Limb (tissue), 2 donors: Measurements from ENCODE around the gene SRXN1.

Experiments
- DNase-seq, 2 donors: peaks; one replicate each; pipeline ENCODE4 v3.0.0-alpha.2; 2016; ENCODE audit errors: extremely low spot score in 2 of 2

SRXN1 gene

DNA sequence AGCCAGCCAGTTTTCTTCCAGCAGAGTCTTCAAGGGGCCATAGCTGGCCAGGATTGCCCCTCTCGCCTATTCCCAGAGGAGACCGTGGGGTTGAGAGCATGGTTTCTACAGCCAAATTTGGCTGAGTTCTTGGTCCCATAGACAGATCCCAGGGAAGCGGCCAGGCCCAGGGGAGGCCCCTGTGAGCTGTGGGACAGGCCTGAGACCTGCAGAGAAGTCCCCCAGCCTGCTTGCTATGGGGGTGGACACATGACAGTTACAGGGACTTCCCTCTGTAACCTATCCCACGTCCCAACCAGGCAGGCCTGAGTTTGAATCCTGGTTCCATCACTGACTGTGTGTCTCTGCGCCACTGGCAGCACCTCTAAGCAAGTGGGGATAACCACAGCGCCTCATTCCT is 45.5 kb downstream of the SRXN1 start:
- DNase-seq = no peak

DNA sequence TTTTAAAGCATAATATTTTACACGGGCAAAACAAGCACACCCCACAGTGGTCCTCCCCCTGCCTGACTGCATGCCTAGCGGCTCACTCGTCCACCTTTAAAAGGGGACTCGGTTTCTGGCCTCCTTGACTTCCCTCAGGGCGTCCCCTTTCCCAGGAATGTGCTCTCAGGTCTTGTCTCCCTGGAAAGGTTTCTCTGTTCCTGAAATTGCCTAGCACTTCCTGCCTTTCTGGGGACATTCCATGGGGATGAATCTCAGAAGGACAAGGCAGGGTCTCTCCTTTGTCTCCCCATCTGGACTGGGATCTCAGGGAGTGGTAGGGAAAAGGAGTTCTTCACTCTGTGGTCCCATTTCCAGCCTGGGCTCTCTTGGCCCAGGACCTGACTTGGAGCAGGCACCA is 47.8 kb downstream of the SRXN1 start:
- no peak for DNase-seq

DNA sequence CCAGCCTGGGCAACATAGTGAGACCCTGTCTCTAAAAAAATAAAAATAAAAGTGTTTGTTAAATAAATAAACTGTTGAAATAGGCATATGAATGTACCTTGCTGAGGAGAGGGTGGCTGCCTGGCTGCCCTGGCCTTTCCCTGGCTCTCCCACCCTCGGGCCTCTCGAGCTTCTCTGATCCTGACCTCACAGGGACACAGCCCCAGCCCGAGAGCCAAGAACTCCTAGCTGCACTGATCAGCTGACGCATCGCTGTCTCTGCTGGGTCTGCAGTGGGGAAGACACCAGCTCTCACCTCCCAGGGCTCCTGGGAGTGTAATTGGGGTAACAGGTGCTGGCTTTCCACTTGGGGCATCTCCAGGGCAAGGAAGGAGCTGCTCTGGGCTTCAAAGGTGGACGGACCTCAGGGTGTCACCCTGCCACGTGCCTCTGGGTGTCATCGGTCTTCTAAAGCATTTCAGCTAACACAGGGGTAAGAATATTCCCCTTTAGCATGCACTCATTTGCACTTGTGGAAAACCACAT is 49.8 kb downstream of the SRXN1 start:
- no peak for DNase-seq

DNA sequence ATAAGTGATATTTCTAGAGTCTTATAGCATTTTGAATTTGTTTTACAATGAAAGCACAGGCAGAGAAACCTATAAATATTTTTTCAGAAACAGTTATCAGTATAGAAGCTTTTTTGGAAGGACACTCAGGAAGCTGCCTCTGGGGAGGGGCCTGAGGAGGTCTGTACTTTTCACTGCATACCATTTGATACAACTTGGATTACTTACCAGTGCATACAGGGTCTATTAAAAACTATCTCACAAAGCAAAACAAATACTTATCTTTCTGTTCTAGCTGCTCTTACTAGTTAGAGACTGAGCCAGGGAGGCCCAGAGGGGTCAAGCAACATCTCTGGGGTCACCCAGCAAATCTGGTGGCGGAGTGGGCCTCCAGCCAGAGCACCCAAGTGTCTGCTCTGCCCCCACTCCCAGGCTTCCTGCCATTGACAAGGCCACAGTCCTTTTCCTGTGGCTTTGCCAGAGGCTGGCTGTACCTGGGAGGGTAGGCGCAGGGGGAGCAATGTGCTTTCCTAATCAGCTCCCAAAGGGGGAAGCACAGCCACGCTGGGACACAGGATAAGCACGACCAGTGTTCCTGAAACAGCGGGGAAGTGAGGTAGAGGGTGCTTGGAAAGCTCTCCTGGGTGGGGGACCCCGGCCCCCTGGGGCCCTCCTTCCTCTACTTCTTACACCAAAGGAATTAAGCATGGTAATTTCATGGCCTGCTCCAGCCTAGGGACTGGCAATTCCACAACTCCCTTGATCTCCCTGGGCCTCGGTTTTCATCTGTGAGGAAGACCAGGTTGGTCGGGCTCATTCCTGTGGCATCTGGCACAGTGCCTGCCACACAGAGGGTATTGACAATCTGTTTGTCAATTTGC is 50.7 kb downstream of the SRXN1 start:
- DNase-seq = no peak

DNA sequence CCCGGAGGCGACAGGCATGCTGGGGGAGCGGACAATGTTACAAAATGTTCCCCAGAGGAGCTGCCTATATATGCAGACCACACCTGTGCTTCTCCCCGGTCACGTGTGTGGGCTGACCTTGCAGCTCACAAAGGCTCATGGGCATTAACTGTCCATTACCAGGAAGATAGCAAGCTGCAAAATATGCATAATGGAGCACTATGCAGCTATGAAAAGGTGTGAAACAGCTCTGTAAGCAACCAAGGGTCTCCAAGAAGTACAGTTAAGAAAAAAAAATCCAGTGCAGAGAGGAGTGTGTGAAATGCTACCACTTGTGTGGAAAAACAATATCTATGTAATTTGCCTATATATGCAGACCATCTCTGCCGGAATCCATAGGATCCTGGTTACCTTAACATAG is 52.3 kb downstream of the SRXN1 start:
- no peak for DNase-seq

DNA sequence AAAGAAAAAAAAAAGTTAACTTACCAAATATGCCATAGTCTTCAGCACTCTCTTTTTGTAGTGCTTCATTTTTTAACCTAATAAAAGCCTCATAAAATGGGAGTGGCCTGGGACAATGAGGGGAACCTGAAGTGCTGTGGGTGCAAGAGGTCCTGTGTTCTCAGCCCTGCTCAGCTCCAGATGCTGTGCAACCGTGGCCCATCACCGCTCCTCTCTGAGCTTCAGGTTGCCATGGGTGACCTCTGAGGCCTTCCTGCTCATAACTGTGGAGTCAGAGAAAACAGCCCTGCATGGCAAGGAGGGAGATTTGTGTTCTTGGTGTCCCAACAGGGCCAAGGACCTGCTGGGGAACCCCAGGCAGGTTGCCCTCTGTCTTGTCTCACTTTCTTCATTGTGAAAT is 52.9 kb downstream of the SRXN1 start:
- DNase-seq = no peak

DNA sequence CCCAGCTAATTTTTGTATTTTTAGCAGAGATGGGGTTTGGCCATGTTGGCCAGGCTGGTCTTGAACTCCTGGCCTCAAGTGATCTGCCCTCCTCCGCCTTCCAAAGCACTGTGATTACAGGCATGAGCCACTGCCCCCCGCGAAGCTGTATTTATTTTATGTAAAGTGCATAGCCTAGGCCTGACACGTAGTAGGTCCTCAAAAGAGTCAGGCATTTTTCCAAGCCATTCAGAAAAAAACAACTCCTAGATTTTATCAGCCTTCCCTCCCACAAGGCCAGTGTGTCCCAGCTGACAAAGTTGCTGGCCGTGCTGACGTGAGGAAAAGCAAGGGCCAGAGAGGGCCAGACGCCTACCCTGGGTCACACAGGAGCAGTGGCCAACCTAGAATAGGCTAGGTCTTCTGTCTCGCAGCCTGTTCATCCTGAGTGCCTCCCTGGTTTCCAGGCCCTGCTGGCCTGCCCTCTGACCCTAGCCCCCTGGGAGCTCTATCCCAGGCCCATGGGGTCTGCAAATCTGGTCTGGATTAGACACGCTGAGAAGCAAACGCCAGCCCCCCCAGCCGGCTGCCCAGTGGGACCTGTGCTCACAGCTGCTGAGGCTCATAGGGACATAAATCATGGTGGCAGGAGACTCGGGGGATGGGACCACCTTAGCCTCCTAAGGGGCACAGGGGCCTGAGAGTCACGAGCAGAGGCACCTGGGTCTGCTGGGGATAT is 54.7 kb downstream of the SRXN1 start:
- no peak for DNase-seq

DNA sequence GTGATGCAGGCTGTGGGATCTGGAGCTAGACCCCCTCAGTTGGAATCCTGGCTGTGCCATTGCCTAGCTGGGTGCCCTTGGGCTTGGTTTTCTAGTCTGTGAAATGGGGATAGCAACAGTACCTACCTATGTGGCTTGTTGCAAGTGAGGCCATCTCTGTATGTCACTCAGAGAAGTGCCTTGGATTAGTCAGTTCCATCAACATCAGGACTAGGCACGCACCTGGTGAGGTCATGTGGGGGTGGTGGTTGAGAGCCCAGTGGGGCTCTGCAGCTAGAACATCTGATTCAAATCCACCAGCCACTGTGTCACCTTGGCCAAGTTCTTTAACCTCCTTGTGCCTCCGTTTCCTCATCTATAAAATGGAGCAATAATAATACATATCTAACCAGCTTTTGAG is 55.4 kb downstream of the SRXN1 start:
- DNase-seq = no peak
